Measurements from ENCODE around the gene REXO4. TPM values are rescaled to one million over a fixed set of nuclear protein-coding genes. Genes with fewer than 3 reads are reported as not detected.

REXO4 gene
- total and polyA plus RNA-seq, 2 donors (not counting 3 experiments of a cell fraction or from before 2014, with no cell fraction given), result 19.5 to 29.5 TPM

GRCh38 chr9:133371261-133371711 lies 46.5 kb downstream of the REXO4 start:
- Histone ChIP-seq H3K4me1 (ENCODE audit: control insufficient read depth, extremely low read depth, insufficient read depth, low read length) (peaks cover 20% of the 10 kb centered on the region), H4K20me1 (replicated peaks; ENCODE audit: control insufficient read depth, extremely low read depth, insufficient read depth, low read length) (peaks cover 2% of the 10 kb centered on the region), H2AFZ (ENCODE audit: low read depth, low read length) (no peak overlapping the region), H3K9ac (replicated peaks; ENCODE audit: extremely low read depth, insufficient read depth, low read length) (no peak overlapping the region), H3K9me1 (replicated peaks; ENCODE audit: control insufficient read depth, extremely low read depth, insufficient read depth, low read length) (no peaks in the 10 kb centered on the region), H3K4me3 (replicated peaks in 1 of 3; ENCODE audit: insufficient read depth in 1 of 3, low read depth in 1 of 3, low read length in 3 of 3) (no peak overlapping the region), H3K9me3 (replicated peaks; ENCODE audit: control insufficient read depth, insufficient read depth, low read length) (no peaks in the 10 kb centered on the region), H3K4me2 (ENCODE audit: insufficient read depth, low read length) (no peak overlapping the region), H3K79me2 (ENCODE audit: control insufficient read depth, insufficient read depth, low read length) (peaks cover 95% of the 10 kb centered on the region), H3K27me3 (ENCODE audit: control insufficient read depth in 2 of 2, insufficient read depth in 2 of 2, low read length in 2 of 2) (no peaks in the 10 kb centered on the region), H3K27ac (ENCODE audit: insufficient read depth, low read depth, low read length) (no peak overlapping the region), H3K36me3 (ENCODE audit: control insufficient read depth in 2 of 2, extremely low read depth in 1 of 2, insufficient read depth in 2 of 2, low read length in 2 of 2) (peaks cover 7 to 39% of the 10 kb centered on the region in 2 experiments)
- no TSS peak for BruUV-seq (replicated peaks)
- no peak for FAIRE-seq
- intact Hi-C loops (cut with micrococcal nuclease), result no loop called here
- no peak for DNase-seq (ENCODE audit: low read depth, low spot score)
- TF ChIP-seq CTCF (IDR thresholded peaks at IDR 0.05; ENCODE audit: extremely low read depth in 1 of 2, insufficient read depth in 1 of 2, low read depth in 1 of 2, low read length in 2 of 2), result no peak
- TF ChIP-seq POLR2A (IDR thresholded peaks at IDR 0.05; ENCODE audit: low read depth, low read length), result no peak
- TF ChIP-seq JUN (IDR thresholded peaks at IDR 0.05; ENCODE audit: borderline replicate concordance, insufficient read depth, insufficient read length, low read depth), result no peak
- no peak for TF ChIP-seq POLR2AphosphoS5 (IDR thresholded peaks at IDR 0.05; ENCODE audit: insufficient read depth, low read depth, low read length)
- no peak for TF ChIP-seq MYC (IDR thresholded peaks at IDR 0.05; ENCODE audit: low read depth, low read length)
- no peak for TF ChIP-seq FOS (IDR thresholded peaks at IDR 0.05; ENCODE audit: borderline replicate concordance, insufficient read depth, low read length)
- no peak for TF ChIP-seq GATA2 (IDR thresholded peaks at IDR 0.05; ENCODE audit: insufficient read depth, insufficient read length, low read depth, low read length)
- TF ChIP-seq EZH2 (IDR thresholded peaks at IDR 0.05; ENCODE audit: borderline replicate concordance, low read depth, low read length, severe bottlenecking), result no peak
- no peak for TF ChIP-seq MAX (IDR thresholded peaks at IDR 0.05; ENCODE audit: insufficient read depth, insufficient read length)
- ChIA-PET POLR2A (interaction anchor here (1.0 kb wide), 1 partner anchor 23 kb away, joined by 4 read pairs; the partner anchor contains the start of genes MED22 and RPL7A), CTCF (interaction anchor here (1.1 kb wide), 1 partner anchor 16 kb away, joined by 5 read pairs; no protein-coding TSS in a partner anchor)
- dilution Hi-C loops (cut with MboI; ENCODE audit: extremely low pct_ligation_motif_present, low sequenced_read_pairs), result no loop called here

All from endothelial cell of umbilical vein (primary cell).